IMR-90 (cell line): ENCODE data around the gene SYT17. TPM values are rescaled to one million over a fixed set of nuclear protein-coding genes. Genes with fewer than 3 reads are reported as not detected.

ENCODE experiments used
- ATAC-seq: fragments of 200-7000 bp; cut with Tn5 transposase; 2 replicates; pipeline ENCODE4 v1.9.1; 2020; ENCODE audit warnings: low read depth, mild to moderate bottlenecking, moderate library complexity
- BruUV-seq: library from RNA; stranded (reverse); fragments of 400-500 nt; replicated peaks from 2 replicates; lab custom pipeline; 2021; lab: Mats Ljungman, UMichigan
- CTCF ChIA-PET: fragments of 300-600 bp; formaldehyde crosslinking; extraction: SDS; loops from one replicate; lab custom pipeline; 2021; ENCODE audit warnings: antibody characterized with exemption; lab: Yijun Ruan, JAX
- POLR2A ChIA-PET: fragments of 300-600 bp; sonication (Branson Sonifier 250); formaldehyde crosslinking; loops from one replicate; lab custom pipeline; 2022; ENCODE audit warnings: antibody characterized with exemption; ENCODE audit not compliant: unreplicated experiment; lab: Charles Lee
- DNase-seq: peaks from one replicate; pipeline ENCODE4 v3.0.0; 2013
- H2AFZ ChIP-seq: replicated peaks from 2 replicates; pipeline ENCODE3; 2013; ENCODE audit warnings: low read length, mild to moderate bottlenecking; ENCODE audit not compliant: poor library complexity
- H2AK5ac ChIP-seq: 2 replicates; pipeline ENCODE4 v1.6.1; 2013; ENCODE audit warnings: low read depth, low read length, inconsistent platforms
- H2AK9ac ChIP-seq: replicated peaks from 2 replicates; pipeline ENCODE3; 2013; ENCODE audit warnings: mild to moderate bottlenecking, low read depth, low read length, moderate library complexity; ENCODE audit not compliant: poor library complexity
- H2BK120ac ChIP-seq: 2 replicates; pipeline ENCODE4 v1.6.1; 2013; ENCODE audit warnings: low read depth, low read length, inconsistent platforms
- H2BK15ac ChIP-seq: 3 replicates; pipeline ENCODE4 v1.6.1; 2013; ENCODE audit warnings: low read depth, low read length, inconsistent platforms
- H2BK20ac ChIP-seq: 2 replicates; pipeline ENCODE4 v1.6.1; 2013; ENCODE audit warnings: low read depth, mild to moderate bottlenecking, inconsistent platforms, low read length, moderate library complexity
- H2BK5ac ChIP-seq: 2 replicates; pipeline ENCODE4 v1.6.1; 2013; ENCODE audit warnings: mild to moderate bottlenecking, low read depth, low read length, inconsistent platforms; ENCODE audit not compliant: poor library complexity, severe bottlenecking
- H3K14ac ChIP-seq: replicated peaks from 2 replicates; pipeline ENCODE4 v1.6.1; 2013; ENCODE audit warnings: low read depth, low read length, inconsistent platforms
- H3K18ac ChIP-seq: 2 replicates; pipeline ENCODE4 v1.6.1; 2013; ENCODE audit warnings: low read depth, low read length, control low read depth
- H3K23ac ChIP-seq: 2 replicates; pipeline ENCODE4 v1.6.1; 2013; ENCODE audit warnings: low read depth, low read length, inconsistent platforms
- H3K27ac ChIP-seq: 2 replicates; pipeline ENCODE4 v1.5.1; 2013; ENCODE audit warnings: mild to moderate bottlenecking, control low read depth, low read length; ENCODE audit not compliant: insufficient read depth
- H3K27me3 ChIP-seq: 2 replicates; pipeline ENCODE4 v1.6.1; 2013; ENCODE audit warnings: low read length; ENCODE audit not compliant: control insufficient read depth, insufficient read depth
- H3K36me3 ChIP-seq: 2 replicates; pipeline ENCODE4 v1.6.1; 2013; ENCODE audit warnings: low read length, mixed read lengths; ENCODE audit not compliant: control insufficient read depth, insufficient read depth
- H3K4ac ChIP-seq: 2 replicates; pipeline ENCODE4 v1.6.1; 2013; ENCODE audit warnings: low read depth, low read length, inconsistent platforms
- H3K4me1 ChIP-seq: 2 replicates; pipeline ENCODE4 v1.6.1; 2013; ENCODE audit warnings: low read length, mixed read lengths; ENCODE audit not compliant: control insufficient read depth, insufficient read depth
- H3K4me2 ChIP-seq: 2 replicates; pipeline ENCODE4 v1.6.1; 2013; ENCODE audit warnings: low read depth, mild to moderate bottlenecking, control low read depth, low read length, moderate library complexity
- H3K4me3 ChIP-seq: 2 replicates; pipeline ENCODE4 v1.5.1; 2013; ENCODE audit warnings: low read depth, mild to moderate bottlenecking, control low read depth, low read length, moderate library complexity; ENCODE audit not compliant: insufficient read depth
- H3K56ac ChIP-seq: 2 replicates; pipeline ENCODE4 v1.6.1; 2013; ENCODE audit warnings: low read length, inconsistent platforms; ENCODE audit not compliant: insufficient read depth; ENCODE audit errors: extremely low read depth
- H3K79me1 ChIP-seq, 2 experiments: 2 replicates each; pipeline ENCODE4 v1.6.1; 2013; ENCODE audit warnings: low read length in 2 of 2, inconsistent platforms in 1 of 2, low read depth in 1 of 2
- H3K9ac ChIP-seq: 2 replicates; pipeline ENCODE4 v1.6.1; 2013; ENCODE audit warnings: low read depth, low read length, control low read depth
- H3K9me1 ChIP-seq: 2 replicates; pipeline ENCODE4 v1.6.1; 2013; ENCODE audit warnings: low read length, inconsistent platforms; ENCODE audit not compliant: insufficient read depth
- H3K9me3 ChIP-seq: 2 replicates; pipeline ENCODE4 v1.6.1; 2013; ENCODE audit warnings: low read length; ENCODE audit not compliant: control insufficient read depth, insufficient read depth
- H4K20me1 ChIP-seq: 2 replicates; pipeline ENCODE4 v1.6.1; 2013; ENCODE audit warnings: low read length, inconsistent platforms; ENCODE audit not compliant: insufficient read depth
- H4K5ac ChIP-seq: 2 replicates; pipeline ENCODE4 v1.6.1; 2013; ENCODE audit warnings: mild to moderate bottlenecking, low read depth, low read length, control low read depth
- H4K8ac ChIP-seq, 2 experiments: 2 replicates each; pipeline ENCODE4 v1.6.1; 2013; ENCODE audit warnings: low read depth in 2 of 2, low read length in 2 of 2, control low read depth in 1 of 2, inconsistent platforms in 1 of 2
- H4K91ac ChIP-seq: 2 replicates; pipeline ENCODE4 v1.6.1; 2013; ENCODE audit warnings: low read depth, low read length, inconsistent platforms; ENCODE audit not compliant: insufficient read depth
- CEBPB ChIP-seq: IDR thresholded peaks from 2 replicates; pipeline ENCODE4 v1.6.1; 2012; ENCODE audit warnings: low read depth, low read length, improper control_type of control experiment
- ELK1 ChIP-seq: fragments of 150-350 bp; IDR thresholded peaks from 2 replicates; pipeline ENCODE4 v1.6.1; 2016; ENCODE audit warnings: low read depth, mild to moderate bottlenecking, low read length, moderate library complexity, borderline replicate concordance
- NFE2L2 ChIP-seq: fragments of 150-350 bp; IDR thresholded peaks from 2 replicates; pipeline ENCODE4 v1.6.1; 2016; ENCODE audit warnings: low read depth, mild to moderate bottlenecking, low read length
- RAD21 ChIP-seq: IDR thresholded peaks from 2 replicates; pipeline ENCODE4 v1.6.1; 2012; ENCODE audit warnings: low read length, improper control_type of control experiment
- RCOR1 ChIP-seq: IDR thresholded peaks from 2 replicates; pipeline ENCODE4 v1.6.1; 2012; ENCODE audit warnings: mild to moderate bottlenecking, low read length, improper control_type of control experiment; ENCODE audit not compliant: insufficient replicate concordance
- USF2 ChIP-seq: fragments of 150-350 bp; IDR thresholded peaks from 2 replicates; pipeline ENCODE4 v1.6.1; 2017; ENCODE audit warnings: mild to moderate bottlenecking, antibody characterized with exemption, low read length, low read depth
- WGBS, 2 experiments: methylation state at CpG; one replicate each; pipeline versions ENCODE4 v1.1.5 to v1.1.7; 2013; ENCODE audit warnings: missing lambda C conversion rate in 2 of 2; ENCODE audit not compliant: insufficient read length in 1 of 2; ENCODE audit errors: extremely low coverage in 2 of 2; 5-methylcytosine and 5-hydroxymethylcytosine counted together
- dilution Hi-C: fragments of 300-500 bp; cut with HindIII; formaldehyde crosslinking; loops from one replicate; pipeline ENCODE4 v1.14.3; 2018; ENCODE audit warnings: low sequenced_read_pairs; ENCODE audit not compliant: unreplicated experiment
- in situ Hi-C: fragments of 300-500 bp; cut with MboI; formaldehyde crosslinking; loops from 3 replicates; pipeline ENCODE4 v1.14.3; 2019; ENCODE audit warnings: low sequenced_read_pairs, inconsistent platforms, mixed read lengths
- intact Hi-C: fragments of 100-400 bp; cut with micrococcal nuclease; formaldehyde crosslinking; loops from 2 replicates; pipeline ENCODE4 v1.10.0; 2022
- polyA plus RNA-seq, 3 experiments: library from polyadenylated mRNA; depleted of rRNA; stranded (reverse); fragments of >200 nt; gene quantifications; 2 replicates each; pipeline ENCODE4 v1.2.3, GENCODE V29; 2012; ENCODE audit warnings: low replicate concordance in 1 of 3
- total RNA-seq: library from RNA; depleted of rRNA; stranded (reverse); fragments of >200 nt; gene quantifications from 2 replicates; pipeline ENCODE4 v1.2.3, GENCODE V29; 2012
- TF ChIP-seq, protein P1 (sequence below): conservative IDR thresholded peaks from 2 replicates; pipeline ENCODE4 v1.5.1; 2012; ENCODE audit warnings: mild to moderate bottlenecking, low read depth, low read length, improper control_type of control experiment

Gene SYT17
- total and polyA plus RNA-seq, 2 of the 4 experiments (the other 2 are of a cell fraction): not detected

GRCh38 chr16:19281246-19281645 lies 113.2 kb downstream of the SYT17 start:
- H3K4me3 ChIP-seq: no peak overlapping the region
- H3K27ac ChIP-seq: no peak overlapping the region
- no peak overlapping the region for H3K14ac ChIP-seq
- H4K91ac ChIP-seq: no peak overlapping the region
- H3K79me1 ChIP-seq: no peaks in the 10 kb centered on the region
- ChIA-PET POLR2A (no interaction called here), CTCF (interaction anchor here (0.6 kb wide), 1 partner anchor 19 kb away, joined by 3 read pairs; no protein-coding TSS in a partner anchor)
- H3K56ac ChIP-seq: no peak overlapping the region
- no peak overlapping the region for H3K9ac ChIP-seq
- H4K5ac ChIP-seq: no peak overlapping the region
- BruUV-seq: no TSS peak
- no peaks in the 10 kb centered on the region for H3K27me3 ChIP-seq
- H3K9me1 ChIP-seq: no peaks in the 10 kb centered on the region
- in situ Hi-C loops (no loop called here), dilution Hi-C loops (no loop called here), intact Hi-C loops (no loop called here)
- no peak overlapping the region for H3K4me2 ChIP-seq
- no CpG with 5 or more reads among the region's 2 CpGs for WGBS, 2 experiments
- TF ChIP-seq RAD21: no peak
- no peak for TF ChIP-seq CEBPB
- no peak for TF ChIP-seq ELK1
- TF ChIP-seq RCOR1: no peak
- TF ChIP-seq NFE2L2: no peak
- TF ChIP-seq USF2: no peak
- TF ChIP-seq, protein P1, sequence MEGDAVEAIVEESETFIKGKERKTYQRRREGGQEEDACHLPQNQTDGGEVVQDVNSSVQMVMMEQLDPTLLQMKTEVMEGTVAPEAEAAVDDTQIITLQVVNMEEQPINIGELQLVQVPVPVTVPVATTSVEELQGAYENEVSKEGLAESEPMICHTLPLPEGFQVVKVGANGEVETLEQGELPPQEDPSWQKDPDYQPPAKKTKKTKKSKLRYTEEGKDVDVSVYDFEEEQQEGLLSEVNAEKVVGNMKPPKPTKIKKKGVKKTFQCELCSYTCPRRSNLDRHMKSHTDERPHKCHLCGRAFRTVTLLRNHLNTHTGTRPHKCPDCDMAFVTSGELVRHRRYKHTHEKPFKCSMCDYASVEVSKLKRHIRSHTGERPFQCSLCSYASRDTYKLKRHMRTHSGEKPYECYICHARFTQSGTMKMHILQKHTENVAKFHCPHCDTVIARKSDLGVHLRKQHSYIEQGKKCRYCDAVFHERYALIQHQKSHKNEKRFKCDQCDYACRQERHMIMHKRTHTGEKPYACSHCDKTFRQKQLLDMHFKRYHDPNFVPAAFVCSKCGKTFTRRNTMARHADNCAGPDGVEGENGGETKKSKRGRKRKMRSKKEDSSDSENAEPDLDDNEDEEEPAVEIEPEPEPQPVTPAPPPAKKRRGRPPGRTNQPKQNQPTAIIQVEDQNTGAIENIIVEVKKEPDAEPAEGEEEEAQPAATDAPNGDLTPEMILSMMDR: no peak
- H2BK15ac ChIP-seq: no peak overlapping the region
- DNase-seq (no peak), ATAC-seq (no peak)
- H3K36me3 ChIP-seq: no peaks in the 10 kb centered on the region
- H2BK5ac ChIP-seq: no peak overlapping the region
- no peaks in the 10 kb centered on the region for H4K20me1 ChIP-seq
- H2BK120ac ChIP-seq: no peak overlapping the region
- H3K4ac ChIP-seq: no peak overlapping the region
- no peak overlapping the region for H3K23ac ChIP-seq
- H4K8ac ChIP-seq: no peak overlapping the region
- no peaks in the 10 kb centered on the region for H3K9me3 ChIP-seq
- H2BK20ac ChIP-seq: no peak overlapping the region
- H2AFZ ChIP-seq: no peak overlapping the region
- no peaks in the 10 kb centered on the region for H3K4me1 ChIP-seq
- no peak overlapping the region for H2AK9ac ChIP-seq
- no peak overlapping the region for H3K18ac ChIP-seq
- no peak overlapping the region for H2AK5ac ChIP-seq
